KMS-11 (cell line): Measurements from ENCODE around the gene RALGPS1.

Experiments used
- H2AFZ ChIP-seq: fragments of 200-600 bp; sonication (generic); 2 replicates; pipeline ENCODE4 v1.6.1; 2016; ENCODE audit warnings: antibody characterized with exemption, mixed run types, low read depth
- H3K27ac ChIP-seq: fragments of 200-600 bp; sonication (generic); 2 replicates; pipeline ENCODE4 v1.6.1; 2016; ENCODE audit warnings: mild to moderate bottlenecking, mixed run types
- H3K27me3 ChIP-seq: fragments of 200-600 bp; sonication (generic); 2 replicates; pipeline ENCODE4 v1.6.1; 2017; ENCODE audit warnings: mild to moderate bottlenecking, low read depth, mixed run types, moderate library complexity; ENCODE audit not compliant: insufficient read depth
- H3K36me3 ChIP-seq: fragments of 200-600 bp; sonication (generic); 2 replicates; pipeline ENCODE4 v1.6.1; 2017; ENCODE audit warnings: mild to moderate bottlenecking, mixed run types; ENCODE audit not compliant: insufficient read depth
- H3K4me1 ChIP-seq: fragments of 200-600 bp; sonication (generic); 2 replicates; pipeline ENCODE4 v1.6.1; 2016; ENCODE audit warnings: mild to moderate bottlenecking, low read depth, mixed run types; ENCODE audit not compliant: poor library complexity, severe bottlenecking
- H3K4me2 ChIP-seq: fragments of 200-600 bp; sonication (generic); 2 replicates; pipeline ENCODE4 v1.7.0; 2016; ENCODE audit warnings: mild to moderate bottlenecking, mixed run types
- H3K4me3 ChIP-seq: fragments of 200-600 bp; sonication (generic); IDR thresholded peaks from 2 replicates; pipeline ENCODE4 v1.6.1; 2017; ENCODE audit warnings: low read depth, low read length, mixed read lengths; ENCODE audit not compliant: insufficient read depth
- H3K79me2 ChIP-seq: fragments of 200-600 bp; sonication (generic); 2 replicates; pipeline ENCODE4 v1.6.1; 2016; ENCODE audit warnings: low read depth, mixed run types; ENCODE audit not compliant: insufficient read depth
- H3K9ac ChIP-seq: fragments of 200-600 bp; sonication (generic); 2 replicates; pipeline ENCODE4 v1.6.1; 2016; ENCODE audit warnings: mild to moderate bottlenecking, mixed run types
- H4K20me1 ChIP-seq: fragments of 200-600 bp; sonication (generic); 2 replicates; pipeline ENCODE4 v1.6.1; 2016; ENCODE audit warnings: mild to moderate bottlenecking, mixed run types; ENCODE audit not compliant: insufficient read depth
- CTCF ChIP-seq: fragments of 200-600 bp; sonication (generic); conservative IDR thresholded peaks from 2 replicates; pipeline ENCODE4 v1.6.1; 2017; ENCODE audit warnings: low read depth, mild to moderate bottlenecking, antibody characterized with exemption, low read length, moderate library complexity, mixed read lengths

The RALGPS1 gene

GRCh38 chr9:127207734-127208410 is 293.3 kb downstream of the RALGPS1 start:
- H3K9ac ChIP-seq = no peak overlapping the region
- H3K27me3 ChIP-seq = no peaks in the 10 kb centered on the region
- no peaks in the 10 kb centered on the region for H3K79me2 ChIP-seq
- no peaks in the 10 kb centered on the region for H3K36me3 ChIP-seq
- no peak overlapping the region for H3K4me3 ChIP-seq
- no peak overlapping the region for H2AFZ ChIP-seq
- H3K4me2 ChIP-seq = no peak overlapping the region
- H4K20me1 ChIP-seq = no peaks in the 10 kb centered on the region
- no peak for TF ChIP-seq CTCF
- H3K4me1 ChIP-seq = no peaks in the 10 kb centered on the region
- no peak overlapping the region for H3K27ac ChIP-seq

GRCh38 chr9:127208416-127208815 is 293.8 kb downstream of the RALGPS1 start:
- H3K9ac ChIP-seq = no peak overlapping the region
- H3K4me1 ChIP-seq = no peaks in the 10 kb centered on the region
- no peaks in the 10 kb centered on the region for H3K36me3 ChIP-seq
- no peaks in the 10 kb centered on the region for H3K79me2 ChIP-seq
- H4K20me1 ChIP-seq = no peaks in the 10 kb centered on the region
- H2AFZ ChIP-seq = no peak overlapping the region
- no peak overlapping the region for H3K4me3 ChIP-seq
- no peak overlapping the region for H3K4me2 ChIP-seq
- H3K27ac ChIP-seq = no peak overlapping the region
- H3K27me3 ChIP-seq = no peaks in the 10 kb centered on the region
- no peak for TF ChIP-seq CTCF

GRCh38 chr9:127209220-127209619 is 294.6 kb downstream of the RALGPS1 start:
- no peak overlapping the region for H3K9ac ChIP-seq
- H2AFZ ChIP-seq = no peak overlapping the region
- H3K79me2 ChIP-seq = no peaks in the 10 kb centered on the region
- no peak overlapping the region for H3K4me3 ChIP-seq
- peaks cover under 1% of the 10 kb centered on the region for H3K4me1 ChIP-seq
- no peaks in the 10 kb centered on the region for H3K27me3 ChIP-seq
- H3K27ac ChIP-seq = no peak overlapping the region
- no peak for TF ChIP-seq CTCF
- no peaks in the 10 kb centered on the region for H3K36me3 ChIP-seq
- no peak overlapping the region for H3K4me2 ChIP-seq
- H4K20me1 ChIP-seq = no peaks in the 10 kb centered on the region

GRCh38 chr9:127209948-127210640 is 295.5 kb downstream of the RALGPS1 start:
- peaks cover 7% of the 10 kb centered on the region for H3K4me1 ChIP-seq
- no peaks in the 10 kb centered on the region for H3K79me2 ChIP-seq
- no peaks in the 10 kb centered on the region for H3K27me3 ChIP-seq
- H3K4me2 ChIP-seq = no peak overlapping the region
- no peak overlapping the region for H3K9ac ChIP-seq
- H4K20me1 ChIP-seq = no peaks in the 10 kb centered on the region
- no peak overlapping the region for H2AFZ ChIP-seq
- H3K27ac ChIP-seq = no peak overlapping the region
- no peak overlapping the region for H3K4me3 ChIP-seq
- H3K36me3 ChIP-seq = no peaks in the 10 kb centered on the region
- no peak for TF ChIP-seq CTCF
